ENCODE results near the gene PAK2. TPM values are rescaled to one million over a fixed set of nuclear protein-coding genes. Genes with fewer than 3 reads are reported as not detected.

The PAK2 gene
- total and polyA plus RNA-seq, 9 of the 15 experiments (the other 6 are each of a cell fraction or from before 2014, with no cell fraction given) = 13.2 to 72.4 (median 35.7) TPM

GRCh38 chr3:196789885-196790359 is 50.3 kb downstream of the PAK2 start:
- no peak overlapping the region for H2AFZ ChIP-seq (ENCODE audit: low read depth, low read length)
- H3K27me3 ChIP-seq (ENCODE audit: control insufficient read depth in 2 of 2, insufficient read depth in 2 of 2, low read length in 2 of 2) = no peaks in the 10 kb centered on the region
- peaks cover 3% of the 10 kb centered on the region; the same call in 1 of the 2 replicates for H3K9me3 ChIP-seq (replicated peaks; ENCODE audit: control insufficient read depth, insufficient read depth, low read depth, low read length)
- DNase-seq (ENCODE audit: extremely low read depth in 1 of 4, low spot score in 3 of 4) (no peak), ATAC-seq (no peak), FAIRE-seq (no peak)
- H3K27ac ChIP-seq (ENCODE audit: extremely low read depth, low read depth, low read length) = no peak overlapping the region
- in situ Hi-C loops (cut with MboI) = no loop called here
- H3K9me1 ChIP-seq (ENCODE audit: control insufficient read depth, insufficient read depth, low read length) = no peaks in the 10 kb centered on the region
- no TSS peak for BruUV-seq (replicated peaks)
- no peak overlapping the region for H3K9ac ChIP-seq (ENCODE audit: insufficient read depth in 1 of 2, low read depth in 2 of 2, low read length in 2 of 2)
- CTCF ChIA-PET (ENCODE audit: low intra/inter-chr PET ratio) = no interaction called here
- TF ChIP-seq PREB (CRISPR knock-in tag; IDR thresholded peaks at IDR 0.05) (no peak), MAFF (IDR thresholded peaks at IDR 0.05; ENCODE audit: low read length) (no peak)
- WGBS (ENCODE audit: insufficient coverage, low coverage, missing lambda C conversion rate) = 100% methylated on average over 6 of the region's 6 CpGs
- H3K79me2 ChIP-seq (ENCODE audit: control insufficient read depth, insufficient read depth, low read length) = peaks cover 49% of the 10 kb centered on the region
- H3K4me2 ChIP-seq (ENCODE audit: insufficient read depth, low read length) = no peak overlapping the region
- no peak overlapping the region for H3K4me3 ChIP-seq
- no peaks in the 10 kb centered on the region for H4K20me1 ChIP-seq (replicated peaks; ENCODE audit: control insufficient read depth, insufficient read depth, low read length)
- POLR2A ChIA-PET = no interaction called here
- intact Hi-C loops (cut with micrococcal nuclease) = no loop called here
- peaks cover 66% of the 10 kb centered on the region; the same call in 2 of the 3 replicates for H3K36me3 ChIP-seq (ENCODE audit: control insufficient read depth, insufficient read depth, low read length)
- H3K4me1 ChIP-seq (replicated peaks in 1 of 2; ENCODE audit: control insufficient read depth in 2 of 2, insufficient read depth in 2 of 2, low read length in 2 of 2) = no peaks in the 10 kb centered on the region

DNA sequence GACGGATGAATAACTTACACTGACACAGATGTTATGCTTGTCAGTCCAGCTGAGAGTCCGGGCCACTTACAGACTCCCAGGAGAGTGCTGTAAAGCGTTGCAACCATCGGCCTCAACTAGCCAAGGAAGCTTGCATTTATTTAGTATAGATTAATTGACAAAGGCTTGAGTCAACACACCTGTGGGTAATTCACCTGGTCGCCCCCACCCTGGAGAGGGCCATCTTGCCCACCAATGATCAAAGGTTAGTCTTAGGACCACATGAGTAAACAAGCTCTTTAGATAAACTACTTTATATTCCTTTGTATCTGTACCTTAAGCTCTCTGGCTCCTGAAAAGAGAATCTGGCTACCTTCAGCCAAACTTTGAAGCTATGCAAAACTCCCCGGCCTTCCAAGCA is 51.0 kb downstream of the PAK2 start:
- H3K27me3 ChIP-seq (ENCODE audit: control insufficient read depth in 2 of 2, insufficient read depth in 2 of 2, low read length in 2 of 2) = no peaks in the 10 kb centered on the region
- BruUV-seq (replicated peaks) = no TSS peak
- no peaks in the 10 kb centered on the region for H3K4me1 ChIP-seq (replicated peaks in 1 of 2; ENCODE audit: control insufficient read depth in 2 of 2, insufficient read depth in 2 of 2, low read length in 2 of 2)
- no peak overlapping the region for H3K4me3 ChIP-seq
- in situ Hi-C loops (cut with MboI) = no loop called here
- CTCF ChIA-PET (ENCODE audit: low intra/inter-chr PET ratio) = no interaction called here
- no peak overlapping the region for H2AFZ ChIP-seq (ENCODE audit: low read depth, low read length)
- intact Hi-C loops (cut with micrococcal nuclease) = no loop called here
- no peak for DNase-seq (ENCODE audit: extremely low read depth in 1 of 4, low spot score in 3 of 4)
- POLR2A ChIA-PET = no interaction called here
- FAIRE-seq = no peak
- peaks cover 59% of the 10 kb centered on the region; the same call in 2 of the 3 replicates for H3K36me3 ChIP-seq (ENCODE audit: control insufficient read depth, insufficient read depth, low read length)
- H3K9me1 ChIP-seq (ENCODE audit: control insufficient read depth, insufficient read depth, low read length) = no peaks in the 10 kb centered on the region
- no peak overlapping the region for H3K4me2 ChIP-seq (ENCODE audit: insufficient read depth, low read length)
- H3K27ac ChIP-seq (ENCODE audit: extremely low read depth, low read depth, low read length) = no peak overlapping the region
- peaks cover 42% of the 10 kb centered on the region for H3K79me2 ChIP-seq (ENCODE audit: control insufficient read depth, insufficient read depth, low read length)
- H3K9me3 ChIP-seq (replicated peaks; ENCODE audit: control insufficient read depth, insufficient read depth, low read depth, low read length) = peaks cover 3% of the 10 kb centered on the region; the same call in 1 of the 2 replicates
- no peak for ATAC-seq
- no peak overlapping the region for H3K9ac ChIP-seq (ENCODE audit: insufficient read depth in 1 of 2, low read depth in 2 of 2, low read length in 2 of 2)
- 99% methylated on average over 6 of the region's 6 CpGs for WGBS (ENCODE audit: insufficient coverage, low coverage, missing lambda C conversion rate)
- H4K20me1 ChIP-seq (replicated peaks; ENCODE audit: control insufficient read depth, insufficient read depth, low read length) = no peaks in the 10 kb centered on the region
- TF ChIP-seq MECOM (CRISPR knock-in tag; IDR thresholded peaks at IDR 0.05) (no peak), ZNF347 (CRISPR knock-in tag; IDR thresholded peaks at IDR 0.05; ENCODE audit: low read depth) (no peak), NFE2L1 (tag; IDR thresholded peaks at IDR 0.05; ENCODE audit: borderline replicate concordance, low read depth) (no peak), STAT6 (CRISPR knock-in tag; IDR thresholded peaks at IDR 0.05) (no peak)
- TF ChIP-seq, protein P1, sequence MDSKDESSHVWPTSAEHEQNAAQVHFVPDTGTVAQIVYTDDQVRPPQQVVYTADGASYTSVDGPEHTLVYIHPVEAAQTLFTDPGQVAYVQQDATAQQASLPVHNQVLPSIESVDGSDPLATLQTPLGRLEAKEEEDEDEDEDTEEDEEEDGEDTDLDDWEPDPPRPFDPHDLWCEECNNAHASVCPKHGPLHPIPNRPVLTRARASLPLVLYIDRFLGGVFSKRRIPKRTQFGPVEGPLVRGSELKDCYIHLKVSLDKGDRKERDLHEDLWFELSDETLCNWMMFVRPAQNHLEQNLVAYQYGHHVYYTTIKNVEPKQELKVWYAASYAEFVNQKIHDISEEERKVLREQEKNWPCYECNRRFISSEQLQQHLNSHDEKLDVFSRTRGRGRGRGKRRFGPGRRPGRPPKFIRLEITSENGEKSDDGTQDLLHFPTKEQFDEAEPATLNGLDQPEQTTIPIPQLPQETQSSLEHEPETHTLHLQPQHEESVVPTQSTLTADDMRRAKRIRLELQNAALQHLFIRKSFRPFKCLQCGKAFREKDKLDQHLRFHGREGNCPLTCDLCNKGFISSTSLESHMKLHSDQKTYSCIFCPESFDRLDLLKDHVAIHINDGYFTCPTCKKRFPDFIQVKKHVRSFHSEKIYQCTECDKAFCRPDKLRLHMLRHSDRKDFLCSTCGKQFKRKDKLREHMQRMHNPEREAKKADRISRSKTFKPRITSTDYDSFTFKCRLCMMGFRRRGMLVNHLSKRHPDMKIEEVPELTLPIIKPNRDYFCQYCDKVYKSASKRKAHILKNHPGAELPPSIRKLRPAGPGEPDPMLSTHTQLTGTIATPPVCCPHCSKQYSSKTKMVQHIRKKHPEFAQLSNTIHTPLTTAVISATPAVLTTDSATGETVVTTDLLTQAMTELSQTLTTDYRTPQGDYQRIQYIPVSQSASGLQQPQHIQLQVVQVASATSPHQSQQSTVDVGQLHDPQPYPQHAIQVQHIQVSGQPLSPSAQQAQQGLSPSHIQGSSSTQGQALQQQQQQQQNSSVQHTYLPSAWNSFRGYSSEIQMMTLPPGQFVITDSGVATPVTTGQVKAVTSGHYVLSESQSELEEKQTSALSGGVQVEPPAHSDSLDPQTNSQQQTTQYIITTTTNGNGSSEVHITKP (IDR thresholded peaks at IDR 0.05; ENCODE audit: partially characterized antibody) = no peak
